Activated CD8-positive, alpha-beta memory T cell treated with anti-CD3 and anti-CD28 coated beads for 48 hours (primary cell): Measurements from ENCODE around the gene CCL8.

Experiments used
- DNase-seq, 3 experiments: peaks; one replicate each; pipeline ENCODE4 v3.0.0-alpha.2; 2020; ENCODE audit warnings: low read depth in 2 of 3, low spot score in 2 of 3

Gene CCL8

DNA sequence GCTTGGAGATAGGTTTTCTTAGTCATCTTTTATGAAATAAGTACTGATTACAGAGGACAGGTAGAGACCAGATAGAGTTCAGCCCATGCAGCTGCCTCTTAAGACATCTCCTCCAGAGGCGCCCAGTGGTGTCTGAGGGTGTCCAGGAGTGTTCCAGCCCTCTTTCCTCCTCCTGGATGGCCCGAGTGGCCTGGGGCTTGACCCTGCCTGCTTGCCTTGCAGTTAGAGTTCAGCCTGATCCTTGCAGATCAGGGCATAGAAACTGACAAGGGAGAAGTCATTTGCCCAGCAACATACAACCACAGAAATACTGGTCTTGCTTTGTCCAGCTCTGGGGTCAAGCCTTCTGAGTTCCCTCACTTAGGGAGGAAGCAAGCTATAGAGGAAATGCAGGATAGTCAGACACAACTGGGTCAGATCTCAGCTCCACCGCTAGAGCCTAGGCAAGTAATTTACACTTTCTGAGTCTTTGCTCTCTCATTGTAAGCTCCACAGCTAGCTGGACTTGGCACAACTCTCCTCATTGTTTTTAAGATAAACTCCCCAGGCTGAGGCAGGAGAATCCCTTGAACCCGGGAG is 47.4 kb downstream of the CCL8 start:
- DNase-seq = no peak

DNA sequence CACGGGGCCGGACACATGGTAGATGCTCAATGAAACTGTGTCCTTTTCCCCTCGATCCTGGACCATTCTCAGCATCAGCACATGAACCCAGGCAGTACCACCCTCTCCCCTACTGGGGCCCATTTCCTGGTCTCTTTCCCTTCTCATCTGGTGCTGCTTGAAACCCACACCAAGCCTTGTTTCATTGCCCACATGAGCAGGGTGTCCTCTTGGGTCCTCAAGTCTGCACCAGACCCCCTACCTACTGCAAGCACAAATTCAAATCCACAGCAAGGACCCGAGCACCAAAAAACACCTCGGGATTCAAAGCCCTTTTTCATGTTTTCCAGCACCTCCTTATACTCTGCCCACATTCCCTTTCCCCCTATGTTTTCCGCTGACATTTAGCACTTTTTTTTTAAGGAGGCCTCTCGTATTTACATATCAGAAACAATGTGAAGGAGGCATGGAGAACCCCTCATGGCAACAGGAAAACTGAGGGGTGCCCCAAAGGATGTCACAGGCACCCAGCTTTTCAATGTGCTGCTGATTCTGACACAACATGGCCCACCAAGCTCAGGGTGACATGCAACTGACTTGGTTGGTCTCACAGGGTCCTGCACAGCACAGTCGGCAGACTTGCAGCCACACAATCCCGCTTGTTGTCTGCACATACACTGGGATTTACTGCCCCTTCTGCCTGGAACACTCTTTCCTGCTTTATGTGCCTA is 48.4 kb downstream of the CCL8 start:
- no peak for DNase-seq

DNA sequence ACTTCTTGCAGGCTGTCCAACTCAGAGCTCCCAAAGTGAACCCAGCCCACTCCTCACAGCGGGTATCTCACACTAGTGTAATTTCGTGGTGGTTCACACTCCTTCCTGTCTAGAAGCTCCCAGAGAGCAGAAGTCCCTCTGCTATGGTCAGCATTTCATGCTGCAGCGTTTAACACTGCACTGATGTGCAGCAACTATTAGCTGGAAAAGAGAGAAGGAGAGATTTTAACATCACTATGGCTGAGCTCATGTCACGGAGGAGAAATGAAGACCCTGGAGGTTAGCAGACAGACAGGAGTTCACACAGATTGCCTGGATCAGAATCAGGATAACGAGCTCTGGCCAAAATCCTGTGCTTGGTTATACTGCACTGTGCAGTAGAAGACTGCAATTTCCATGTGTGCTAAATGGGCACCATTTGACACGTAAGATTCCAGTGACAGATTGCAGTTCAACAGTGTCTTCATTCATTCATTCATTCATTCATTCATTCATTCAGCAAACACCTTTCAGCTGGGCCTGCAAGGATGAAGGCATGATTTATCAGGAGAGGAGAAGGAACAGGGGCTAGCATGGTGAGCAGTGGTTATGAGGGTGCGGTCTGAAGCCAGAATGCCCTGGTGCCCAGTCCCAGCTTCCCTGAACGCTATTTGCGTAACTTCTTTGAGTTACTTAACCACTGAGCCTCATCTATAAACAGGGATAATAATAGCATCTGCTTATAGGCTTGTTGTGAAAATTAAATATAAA is 49.1 kb downstream of the CCL8 start:
- no peak for DNase-seq

DNA sequence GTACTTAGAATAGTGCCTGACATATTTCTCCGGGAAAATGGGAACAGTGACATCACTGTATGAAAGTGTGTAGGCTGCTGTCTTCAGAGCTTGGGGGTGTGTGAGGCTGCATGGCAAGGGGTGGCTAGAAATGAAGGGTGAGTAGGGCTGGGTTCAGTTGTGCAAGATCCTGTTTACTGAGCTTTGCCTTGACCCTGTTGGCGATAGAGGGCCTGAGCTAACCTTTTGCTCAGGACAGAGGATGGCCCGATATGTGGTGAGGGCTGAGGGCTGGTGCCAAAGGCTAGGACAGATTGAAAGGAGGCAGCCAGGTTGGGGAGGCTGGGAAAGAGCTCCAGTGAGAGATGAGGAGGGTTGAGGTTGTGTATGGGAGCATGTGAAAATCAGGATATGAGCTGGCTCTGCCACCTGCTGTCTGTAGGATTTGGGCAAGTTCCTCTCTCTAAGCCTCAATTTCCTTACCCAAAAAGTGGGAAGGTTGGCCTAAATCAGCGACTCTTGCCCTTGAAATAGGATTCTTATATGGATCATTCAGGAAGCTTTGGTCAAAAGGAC is 49.8 kb downstream of the CCL8 start:
- DNase-seq = no peak

DNA sequence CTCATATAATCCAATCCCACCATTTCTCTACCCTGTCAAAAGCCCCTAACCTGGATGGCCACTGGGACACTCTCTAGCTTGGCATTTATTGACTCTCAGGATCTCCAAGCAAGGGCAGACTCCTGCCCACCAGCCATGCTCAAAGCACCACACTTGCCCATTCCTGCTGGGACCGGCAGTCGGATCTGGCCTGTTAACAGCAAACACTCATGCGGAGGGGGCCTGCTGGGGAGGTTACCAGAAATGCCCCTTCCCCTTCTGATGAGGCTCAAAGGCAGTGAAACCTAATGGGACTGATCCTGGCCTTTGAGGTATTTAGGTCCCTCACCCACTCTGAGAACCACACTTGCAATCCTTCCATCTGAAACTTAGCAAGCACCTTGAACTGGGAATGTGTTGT is 50.3 kb downstream of the CCL8 start:
- DNase-seq = no peak

DNA sequence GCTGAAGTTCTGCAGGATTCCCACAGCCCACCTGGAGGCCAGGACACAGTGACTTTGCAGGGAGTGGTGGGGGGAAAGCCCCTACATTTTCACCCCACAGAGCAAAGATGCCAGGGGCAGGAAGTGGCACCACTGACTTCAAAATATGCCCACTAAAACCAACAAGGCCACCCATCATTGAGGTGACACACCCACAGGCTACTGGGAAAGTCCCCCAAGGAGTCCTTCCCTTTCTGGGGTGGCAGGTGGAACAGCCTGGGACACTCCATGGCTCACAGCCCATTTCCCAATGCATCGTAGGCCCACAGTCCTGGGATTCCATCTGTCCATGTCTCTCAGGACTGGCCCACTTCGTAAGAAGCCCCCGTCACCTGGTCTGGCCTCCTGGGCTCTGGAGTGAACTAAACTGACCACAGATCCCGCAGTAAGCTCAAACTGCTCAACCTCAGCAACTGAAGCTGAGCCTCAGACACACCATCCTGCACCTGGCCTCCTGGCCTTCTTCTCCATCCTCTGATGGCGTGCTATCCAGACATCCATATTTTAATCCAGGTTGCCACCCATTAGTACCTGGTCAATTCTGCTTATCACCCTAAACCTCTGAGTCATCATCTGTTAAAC is 51.3 kb downstream of the CCL8 start:
- DNase-seq = no peak

DNA sequence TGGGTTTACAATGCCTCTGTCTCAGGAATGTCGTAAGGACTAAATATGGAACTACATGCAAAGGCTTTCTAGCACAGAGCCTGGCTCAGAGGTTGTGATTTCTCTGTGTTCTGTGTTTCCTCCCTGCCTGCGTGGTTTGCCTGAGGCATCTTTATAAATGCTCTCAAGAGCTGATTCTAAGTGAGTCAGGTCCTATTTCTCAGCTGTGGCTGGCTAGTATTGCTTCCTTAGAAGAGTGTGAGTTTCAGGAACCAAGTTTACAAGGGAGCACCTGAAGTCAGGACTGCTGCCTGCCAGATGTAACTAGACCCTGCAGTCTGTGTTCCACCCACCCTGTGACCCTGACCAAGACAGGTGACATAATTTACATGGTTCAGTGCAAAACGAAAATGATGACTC is 51.8 kb downstream of the CCL8 start:
- DNase-seq = no peak
